Gastrocnemius medialis (tissue), 4 donors: ENCODE data around the gene PROZ.

ENCODE experiments used
- POLR2A ChIP-seq, 2 donors: fragments of 450-650 bp; IDR thresholded peaks; one replicate each; pipeline ENCODE4 v1.6.1; 2017; ENCODE audit warnings: antibody characterized with exemption in 2 of 2, mild to moderate bottlenecking in 2 of 2, moderate library complexity in 2 of 2
- TF ChIP-seq, protein P1 (sequence below), 5 experiments: fragments of 450-650 bp in 3 of 5; fragments of 200-600 bp in 2 of 5; sonication (generic) in 2 of 5; IDR thresholded peaks in 4 of 5; conservative IDR thresholded peaks in 1 of 5; 1 replicate in 4 of 5; 2 replicates in 1 of 5; pipeline ENCODE4 v1.5.1; 2016 to 2019; ENCODE audit warnings: antibody characterized with exemption in 5 of 5, mild to moderate bottlenecking in 3 of 5, moderate library complexity in 3 of 5

DNA sequence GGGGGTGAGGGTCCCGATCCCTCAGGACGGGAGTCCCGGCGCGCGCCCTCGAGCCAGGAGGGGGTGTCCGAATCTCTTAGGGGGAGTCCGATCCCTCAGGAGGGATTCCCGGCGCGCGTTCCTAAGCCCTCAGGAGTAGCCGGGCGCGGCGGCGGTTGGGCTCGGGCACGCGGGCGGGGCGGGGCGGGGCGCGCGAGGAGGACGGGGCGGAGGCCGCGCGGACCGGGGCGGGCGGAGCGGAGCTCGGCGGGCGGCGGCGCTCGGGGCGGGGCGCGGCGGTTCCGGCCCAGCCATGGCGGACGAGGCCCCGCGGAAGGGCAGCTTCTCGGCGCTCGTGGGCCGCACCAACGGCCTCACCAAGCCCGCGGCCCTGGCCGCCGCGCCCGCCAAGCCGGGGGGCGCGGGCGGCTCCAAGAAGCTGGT, 50.9 kb downstream of the PROZ start, which contains the start of gene CUL4A:
- peak; percentile 70 to 72 for TF ChIP-seq POLR2A (IDR thresholded peaks at IDR 0.05)
- TF ChIP-seq, protein P1, sequence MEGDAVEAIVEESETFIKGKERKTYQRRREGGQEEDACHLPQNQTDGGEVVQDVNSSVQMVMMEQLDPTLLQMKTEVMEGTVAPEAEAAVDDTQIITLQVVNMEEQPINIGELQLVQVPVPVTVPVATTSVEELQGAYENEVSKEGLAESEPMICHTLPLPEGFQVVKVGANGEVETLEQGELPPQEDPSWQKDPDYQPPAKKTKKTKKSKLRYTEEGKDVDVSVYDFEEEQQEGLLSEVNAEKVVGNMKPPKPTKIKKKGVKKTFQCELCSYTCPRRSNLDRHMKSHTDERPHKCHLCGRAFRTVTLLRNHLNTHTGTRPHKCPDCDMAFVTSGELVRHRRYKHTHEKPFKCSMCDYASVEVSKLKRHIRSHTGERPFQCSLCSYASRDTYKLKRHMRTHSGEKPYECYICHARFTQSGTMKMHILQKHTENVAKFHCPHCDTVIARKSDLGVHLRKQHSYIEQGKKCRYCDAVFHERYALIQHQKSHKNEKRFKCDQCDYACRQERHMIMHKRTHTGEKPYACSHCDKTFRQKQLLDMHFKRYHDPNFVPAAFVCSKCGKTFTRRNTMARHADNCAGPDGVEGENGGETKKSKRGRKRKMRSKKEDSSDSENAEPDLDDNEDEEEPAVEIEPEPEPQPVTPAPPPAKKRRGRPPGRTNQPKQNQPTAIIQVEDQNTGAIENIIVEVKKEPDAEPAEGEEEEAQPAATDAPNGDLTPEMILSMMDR (IDR thresholded peaks at IDR 0.05 in 4 of 5, conservative IDR thresholded peaks at IDR 0.05 in 1 of 5), result no peak
